Pericardium fibroblast (primary cell): ENCODE results near the gene HDLBP. TPM values are rescaled to one million over a fixed set of nuclear protein-coding genes. Genes with fewer than 3 reads are reported as not detected.

ENCODE experiments used
- total RNA-seq: library from RNA; depleted of rRNA; stranded (reverse); fragments of >200 nt; gene quantifications from 2 replicates; pipeline ENCODE4 v1.2.3, GENCODE V29; 2015

The HDLBP gene
- total RNA-seq = 520 and 711 TPM in 2 replicates

GRCh38 chr2:241315093-241315878, at the start of gene HDLBP:
HDLBP (minus strand) TSS chr2:241315672; CDS start chr2:241266869, 48,803 bp downstream.

GRCh38 chr2:241355983-241356870, 40.8 kb upstream of the HDLBP start, which contains the start of gene FARP2:
FARP2 (plus strand) TSS chr2:241356285; CDS start chr2:241373108, 16,823 bp downstream.

GRCh38 chr2:241315879-241316631, 583 bp upstream of the HDLBP start, which contains the start of gene SEPTIN2:
SEPTIN2 (plus strand) TSS chr2:241315925; CDS start chr2:241324233, 8,308 bp downstream.

GRCh38 chr2:241188361-241189092, 126.9 kb downstream of the HDLBP start, which contains the start of gene ANO7:
ANO7 (plus strand) TSS chr2:241188677; CDS start chr2:241190064, 1,387 bp downstream.

Other genes with a start within 250 kb of the HDLBP start
- 17.3 and 17.4 TPM in 2 replicates for gene MTERF4, start 213.4 kb downstream of the HDLBP start, total RNA-seq
- gene PASK, start 166.2 kb downstream of the HDLBP start, total RNA-seq = 1.5 and 3.2 TPM in 2 replicates
- 40.9 and 74.5 TPM in 2 replicates for gene PPP1R7, start 165.2 kb downstream of the HDLBP start, total RNA-seq
- 0.51 and 0.70 TPM in 2 replicates for gene ANO7, start 127.0 kb downstream of the HDLBP start, total RNA-seq
- gene SEPTIN2, start 253 bp upstream of the HDLBP start, total RNA-seq = 289 and 409 TPM in 2 replicates
- gene FARP2, start 40.6 kb upstream of the HDLBP start, total RNA-seq = 33.5 and 54.5 TPM in 2 replicates
- gene STK25, start 192.9 kb upstream of the HDLBP start, total RNA-seq = 169 and 216 TPM in 2 replicates
- gene BOK, start 243.1 kb upstream of the HDLBP start, total RNA-seq = 39.5 and 79.9 TPM in 2 replicates